ENCODE measurements around the gene YOD1. TPM values are rescaled to one million over a fixed set of nuclear protein-coding genes. Genes with fewer than 3 reads are reported as not detected.

YOD1 gene
- total RNA-seq, 1 donor from 2014 or later = 10.8 TPM

- no peak overlapping the region for H3K27ac Mint-ChIP-seq
- H3K9me3 Mint-ChIP-seq = no peaks in the 10 kb centered on the region
- TF ChIP-seq CTCF (IDR thresholded peaks at IDR 0.05) = no peak
- H3K4me1 Mint-ChIP-seq = no peaks in the 10 kb centered on the region
- ChIA-PET CTCF (interaction anchor here (0.7 to 14.6 kb wide), 7 partner anchors 10 to 421 kb away, joined by 3 to 174 read pairs (median 7); partner anchors contain the start of genes C4BPB, CR1 and PFKFB2), POLR2A (interaction anchor here (1.0 kb wide), 1 partner anchor 26 kb away, joined by 3 read pairs; the partner anchor contains the start of gene PFKFB2)
- no peak overlapping the region for H3K4me3 Mint-ChIP-seq
- intact Hi-C loops (cut with micrococcal nuclease) = loop anchor here (5.0 kb wide), 2 partner anchors 71 to 351 kb away; no protein-coding TSS in a partner anchor
- ATAC-seq (ENCODE audit: low read depth) = no peak
- no peak for DNase-seq
- peaks cover 7% of the 10 kb centered on the region for H3K36me3 Mint-ChIP-seq (ENCODE audit: low read depth)
- H3K27me3 Mint-ChIP-seq = no peaks in the 10 kb centered on the region
These were observed 27.6 kb upstream of the YOD1 start for GRCh38 chr1:207078578-207079132.

- Mint-ChIP-seq H3K27me3 (no peaks in the 10 kb centered on the region), H3K4me1 (no peaks in the 10 kb centered on the region), H3K4me3 (no peak overlapping the region), H3K36me3 (ENCODE audit: low read depth) (peaks cover 14% of the 10 kb centered on the region), H3K9me3 (no peaks in the 10 kb centered on the region), H3K27ac (no peak overlapping the region)
- DNase-seq = no peak
- no peak for TF ChIP-seq CTCF (IDR thresholded peaks at IDR 0.05)
- intact Hi-C loops (cut with micrococcal nuclease) = loop anchor here (1.0 to 5.0 kb wide), 5 partner anchors 27 to 443 kb away; no protein-coding TSS in a partner anchor
- ATAC-seq (ENCODE audit: low read depth) = peak; percentile 95
- CTCF ChIA-PET = interaction anchor here (0.6 to 14.6 kb wide), 9 partner anchors 18 to 801 kb away, joined by 3 to 174 read pairs (median 4); partner anchors contain the start of genes CR1 and PFKFB2
- POLR2A ChIA-PET = no interaction called here
These were observed 26.7 kb upstream of the YOD1 start for GRCh38 chr1:207077470-207078377.

- DNase-seq = no peak
- intact Hi-C loops (cut with micrococcal nuclease) = loop anchor here (1.0 to 5.0 kb wide), 5 partner anchors 27 to 443 kb away; no protein-coding TSS in a partner anchor
- POLR2A ChIA-PET = no interaction called here
- peaks cover 22% of the 10 kb centered on the region for H3K36me3 Mint-ChIP-seq (ENCODE audit: low read depth)
- CTCF ChIA-PET = interaction anchor here (0.6 to 14.6 kb wide), 6 partner anchors 17 to 802 kb away, joined by 3 to 174 read pairs (median 5); partner anchors contain the start of genes CR1 and PFKFB2
- H3K4me1 Mint-ChIP-seq = no peaks in the 10 kb centered on the region
- no peak overlapping the region for H3K4me3 Mint-ChIP-seq
- no peak for ATAC-seq (ENCODE audit: low read depth)
- no peak overlapping the region for H3K27ac Mint-ChIP-seq
- no peak for TF ChIP-seq CTCF (IDR thresholded peaks at IDR 0.05)
- H3K27me3 Mint-ChIP-seq = no peaks in the 10 kb centered on the region
- H3K9me3 Mint-ChIP-seq = no peaks in the 10 kb centered on the region
These were observed 26.0 kb upstream of the YOD1 start for GRCh38 chr1:207077012-207077411.

- DNase-seq = no peak
- Mint-ChIP-seq H3K4me1 (no peaks in the 10 kb centered on the region), H3K4me3 (no peak overlapping the region), H3K27ac (no peak overlapping the region), H3K27me3 (no peaks in the 10 kb centered on the region), H3K36me3 (ENCODE audit: low read depth) (peaks cover 27% of the 10 kb centered on the region), H3K9me3 (no peaks in the 10 kb centered on the region)
- POLR2A ChIA-PET = interaction anchor here (0.7 kb wide), 1 partner anchor 20 kb away, joined by 4 read pairs; no protein-coding TSS in a partner anchor
- CTCF ChIA-PET = interaction anchor here (0.8 to 14.6 kb wide), 6 partner anchors 16 to 423 kb away, joined by 3 to 174 read pairs (median 6); partner anchors contain the start of genes CR1 and PFKFB2
- no peak for TF ChIP-seq CTCF (IDR thresholded peaks at IDR 0.05)
- intact Hi-C loops (cut with micrococcal nuclease) = loop anchor here (5.0 kb wide), 2 partner anchors 69 to 349 kb away; no protein-coding TSS in a partner anchor
- ATAC-seq (ENCODE audit: low read depth) = no peak
These were observed 25.4 kb upstream of the YOD1 start for GRCh38 chr1:207076181-207076955.
